Panc1 (cell line): ENCODE data around the gene PRB3. TPM values are rescaled to one million over a fixed set of nuclear protein-coding genes. Genes with fewer than 3 reads are reported as not detected.

Source experiments
- ATAC-seq: fragments of 200-7000 bp; cut with Tn5 transposase; 2 replicates; pipeline ENCODE4 v1.9.1; 2020; ENCODE audit warnings: mild to moderate bottlenecking, moderate library complexity
- BruUV-seq: library from RNA; stranded (reverse); fragments of 400-500 nt; replicated peaks from 2 replicates; lab custom pipeline; 2021; lab: Mats Ljungman, UMichigan
- CTCF ChIA-PET: fragments of 300-600 bp; sonication (Branson Sonifier 250); formaldehyde crosslinking; loops from one replicate; lab custom pipeline; 2022; ENCODE audit warnings: antibody characterized with exemption; lab: Charles Lee
- POLR2A ChIA-PET: fragments of 300-600 bp; sonication (Branson Sonifier 250); formaldehyde crosslinking; loops from one replicate; lab custom pipeline; 2022; ENCODE audit warnings: antibody characterized with exemption; lab: Charles Lee
- DNase-seq: peaks from one replicate; pipeline ENCODE4 v3.0.0-alpha.2; 2010; ENCODE audit warnings: low read depth, low spot score
- H3K27ac ChIP-seq: 2 replicates; pipeline ENCODE4 v1.5.1; 2011; ENCODE audit warnings: mild to moderate bottlenecking, low read length, inconsistent platforms
- H3K27me3 ChIP-seq: fragments of 200-500 bp; sonication (Bioruptor generic); 2 replicates; pipeline ENCODE4 v1.6.0; 2014; ENCODE audit warnings: low read length, inconsistent platforms; ENCODE audit not compliant: control insufficient read depth, insufficient read depth
- H3K36me3 ChIP-seq: fragments of 200-500 bp; sonication (Bioruptor generic); 2 replicates; pipeline ENCODE4 v1.5.1; 2014; ENCODE audit warnings: inconsistent platforms, mild to moderate bottlenecking, low read length, moderate library complexity; ENCODE audit not compliant: control insufficient read depth, insufficient read depth
- H3K4me1 ChIP-seq: 2 replicates; pipeline ENCODE4 v1.5.1; 2011; ENCODE audit warnings: inconsistent platforms, mild to moderate bottlenecking, low read length, moderate library complexity; ENCODE audit not compliant: control insufficient read depth, insufficient read depth
- H3K4me3 ChIP-seq, 2 experiments: 2 replicates each; pipeline ENCODE4 v1.5.1; 2011 to 2012; ENCODE audit warnings: low read depth in 2 of 2, low read length in 2 of 2, mild to moderate bottlenecking in 2 of 2, inconsistent platforms in 1 of 2, moderate library complexity in 1 of 2
- H3K9me3 ChIP-seq: fragments of 200-500 bp; sonication (Bioruptor generic); 2 replicates; pipeline ENCODE4 v1.5.1; 2014; ENCODE audit warnings: low read depth, mild to moderate bottlenecking, inconsistent platforms, low read length, moderate library complexity; ENCODE audit not compliant: control insufficient read depth, insufficient read depth
- CTCF ChIP-seq: fragments of 450-650 bp; IDR thresholded peaks from 2 replicates; pipeline ENCODE4 v1.5.1; 2017; ENCODE audit warnings: mild to moderate bottlenecking
- POLR2AphosphoS5 ChIP-seq: IDR thresholded peaks from 2 replicates; pipeline ENCODE4 v1.6.1; 2012; ENCODE audit warnings: mild to moderate bottlenecking, low read depth, low read length, moderate library complexity
- REST ChIP-seq, 2 experiments: IDR thresholded peaks; 2 replicates each; pipeline ENCODE4 v1.6.1; 2011 to 2012; ENCODE audit warnings: low read depth in 2 of 2, control low read depth in 1 of 2, low read length in 1 of 2, mild to moderate bottlenecking in 1 of 2, moderate library complexity in 1 of 2; ENCODE audit not compliant: insufficient read depth in 1 of 2
- SIN3A ChIP-seq: IDR thresholded peaks from 2 replicates; pipeline ENCODE4 v1.6.1; 2012; ENCODE audit warnings: low read depth, mild to moderate bottlenecking, low read length, moderate library complexity, borderline replicate concordance; ENCODE audit not compliant: insufficient read depth
- TCF7L2 ChIP-seq: IDR thresholded peaks from 2 replicates; pipeline ENCODE4 v1.6.1; 2011; ENCODE audit warnings: mild to moderate bottlenecking, low read depth, low read length, inconsistent platforms
- in situ Hi-C: cut with HindIII; loops from 2 replicates; pipeline ENCODE4 v1.10.0; 2016; ENCODE audit warnings: low sequenced_read_pairs, low pct_unique_long_range_greater_than_20kb
- intact Hi-C: fragments of 100-400 bp; cut with micrococcal nuclease; formaldehyde crosslinking; loops from one replicate; pipeline ENCODE4 v1.10.0; 2022; ENCODE audit not compliant: unreplicated experiment
- total RNA-seq: library from RNA; stranded (reverse); gene quantifications from one replicate; pipeline ENCODE4 v1.2.1, GENCODE V29; 2021; ENCODE audit not compliant: unreplicated experiment

PRB3 gene
- total RNA-seq, 1 experiment from 2014 or later: not detected

- H3K27me3 ChIP-seq: no peaks in the 10 kb centered on the region
- no peak overlapping the region for H3K27ac ChIP-seq
- in situ Hi-C loops: no loop called here
- no TSS peak for BruUV-seq
- H3K4me3 ChIP-seq: no peak overlapping the region
- TF ChIP-seq SIN3A: no peak
- no peak for TF ChIP-seq TCF7L2
- TF ChIP-seq REST (IDR thresholded peaks at IDR 0.05; ENCODE audit: insufficient read depth in 1 of 2, low read depth in 2 of 2, low read length in 1 of 2): no peak
- no peak for TF ChIP-seq CTCF
- no peak for TF ChIP-seq POLR2AphosphoS5
- H3K36me3 ChIP-seq: no peaks in the 10 kb centered on the region
- DNase-seq: no peak
- H3K9me3 ChIP-seq: no peaks in the 10 kb centered on the region
- intact Hi-C loops: no loop called here
- no peak for ATAC-seq
- no peaks in the 10 kb centered on the region for H3K4me1 ChIP-seq
- CTCF ChIA-PET: no interaction called here
- POLR2A ChIA-PET: no interaction called here
Observed at GRCh38 chr12:11240348-11240930, 29.1 kb downstream of the PRB3 start.

GRCh38 chr12:11238275-11238674 lies 31.2 kb downstream of the PRB3 start:
- in situ Hi-C loops: no loop called here
- intact Hi-C loops: no loop called here
- ChIA-PET POLR2A (no interaction called here), CTCF (no interaction called here)
- H3K4me3 ChIP-seq: no peak overlapping the region
- no peaks in the 10 kb centered on the region for H3K4me1 ChIP-seq
- no peaks in the 10 kb centered on the region for H3K9me3 ChIP-seq
- no peaks in the 10 kb centered on the region for H3K36me3 ChIP-seq
- no TSS peak for BruUV-seq
- no peak overlapping the region for H3K27ac ChIP-seq
- no peaks in the 10 kb centered on the region for H3K27me3 ChIP-seq
- no peak for TF ChIP-seq POLR2AphosphoS5
- TF ChIP-seq SIN3A: no peak
- TF ChIP-seq REST (IDR thresholded peaks at IDR 0.05; ENCODE audit: insufficient read depth in 1 of 2, low read depth in 2 of 2, low read length in 1 of 2): no peak
- no peak for TF ChIP-seq TCF7L2
- no peak for TF ChIP-seq CTCF
- ATAC-seq (no peak), DNase-seq (no peak)
